DOHH2 (cell line): ENCODE results near the gene OBSCN.

ENCODE experiments used
- H3F3A ChIP-seq: fragments of 200-600 bp; sonication (generic), shearing (Covaris generic); 2 replicates; pipeline ENCODE4 v1.6.0; 2016; ENCODE audit warnings: antibody characterized with exemption, mild to moderate bottlenecking; ENCODE audit not compliant: control insufficient read depth, insufficient read depth
- H3K27ac ChIP-seq: fragments of 200-600 bp; sonication (generic); 2 replicates; pipeline ENCODE4 v1.5.1; 2014; ENCODE audit warnings: low read depth, mild to moderate bottlenecking, low read length, moderate library complexity
- H3K27me3 ChIP-seq: fragments of 200-600 bp; sonication (generic); 2 replicates; pipeline ENCODE4 v1.6.1; 2014; ENCODE audit warnings: mild to moderate bottlenecking, low read length, mixed read lengths; ENCODE audit not compliant: control insufficient read depth
- H3K36me3 ChIP-seq: fragments of 200-600 bp; sonication (generic); 2 replicates; pipeline ENCODE4 v1.6.1; 2014; ENCODE audit warnings: mild to moderate bottlenecking, low read length, moderate library complexity, mixed read lengths; ENCODE audit not compliant: control insufficient read depth
- H3K4me1 ChIP-seq: fragments of 200-600 bp; sonication (generic); 2 replicates; pipeline ENCODE4 v1.6.1; 2014; ENCODE audit warnings: mild to moderate bottlenecking, low read length, mixed read lengths; ENCODE audit not compliant: control insufficient read depth
- H3K4me2 ChIP-seq: fragments of 200-600 bp; sonication (generic); 2 replicates; pipeline ENCODE4 v1.6.0; 2014; ENCODE audit warnings: mild to moderate bottlenecking, low read length, moderate library complexity
- H3K4me3 ChIP-seq: fragments of 200-600 bp; sonication (generic); 2 replicates; pipeline ENCODE4 v1.5.1; 2014; ENCODE audit warnings: mild to moderate bottlenecking, low read length, mixed read lengths
- H3K79me2 ChIP-seq: fragments of 200-600 bp; sonication (generic); 2 replicates; pipeline ENCODE4 v1.6.1; 2014; ENCODE audit warnings: mild to moderate bottlenecking, low read length, mixed read lengths; ENCODE audit not compliant: control insufficient read depth
- H3K9me2 ChIP-seq: fragments of 200-600 bp; sonication (generic); replicated peaks from 2 replicates; pipeline ENCODE4 v1.6.1; 2014; ENCODE audit warnings: mild to moderate bottlenecking, low read length, mixed read lengths; ENCODE audit not compliant: control insufficient read depth
- H3K9me3 ChIP-seq: fragments of 200-600 bp; sonication (generic); 2 replicates; pipeline ENCODE4 v1.6.1; 2014; ENCODE audit warnings: antibody characterized with exemption, low read length, mixed read lengths; ENCODE audit not compliant: control insufficient read depth, insufficient read depth
- H4K20me1 ChIP-seq: fragments of 200-600 bp; sonication (generic); 2 replicates; pipeline ENCODE4 v1.6.0; 2014; ENCODE audit warnings: low read depth, mild to moderate bottlenecking, antibody characterized with exemption, low read length, moderate library complexity; ENCODE audit not compliant: control insufficient read depth, insufficient read depth
- EZH2phosphoT487 ChIP-seq: fragments of 200-600 bp; sonication (generic); IDR thresholded peaks from 2 replicates; pipeline ENCODE4 v1.6.1; 2017; ENCODE audit warnings: borderline replicate concordance, mild to moderate bottlenecking, antibody characterized with exemption, low read length, moderate library complexity, mixed read lengths
- TF ChIP-seq, protein P1 (sequence below): fragments of 200-600 bp; sonication (generic); IDR thresholded peaks from one replicate; pipeline ENCODE4 v1.5.1; 2014; ENCODE audit warnings: antibody characterized with exemption, mild to moderate bottlenecking, low read depth, low read length; ENCODE audit not compliant: poor library complexity, severe bottlenecking

OBSCN gene

DNA sequence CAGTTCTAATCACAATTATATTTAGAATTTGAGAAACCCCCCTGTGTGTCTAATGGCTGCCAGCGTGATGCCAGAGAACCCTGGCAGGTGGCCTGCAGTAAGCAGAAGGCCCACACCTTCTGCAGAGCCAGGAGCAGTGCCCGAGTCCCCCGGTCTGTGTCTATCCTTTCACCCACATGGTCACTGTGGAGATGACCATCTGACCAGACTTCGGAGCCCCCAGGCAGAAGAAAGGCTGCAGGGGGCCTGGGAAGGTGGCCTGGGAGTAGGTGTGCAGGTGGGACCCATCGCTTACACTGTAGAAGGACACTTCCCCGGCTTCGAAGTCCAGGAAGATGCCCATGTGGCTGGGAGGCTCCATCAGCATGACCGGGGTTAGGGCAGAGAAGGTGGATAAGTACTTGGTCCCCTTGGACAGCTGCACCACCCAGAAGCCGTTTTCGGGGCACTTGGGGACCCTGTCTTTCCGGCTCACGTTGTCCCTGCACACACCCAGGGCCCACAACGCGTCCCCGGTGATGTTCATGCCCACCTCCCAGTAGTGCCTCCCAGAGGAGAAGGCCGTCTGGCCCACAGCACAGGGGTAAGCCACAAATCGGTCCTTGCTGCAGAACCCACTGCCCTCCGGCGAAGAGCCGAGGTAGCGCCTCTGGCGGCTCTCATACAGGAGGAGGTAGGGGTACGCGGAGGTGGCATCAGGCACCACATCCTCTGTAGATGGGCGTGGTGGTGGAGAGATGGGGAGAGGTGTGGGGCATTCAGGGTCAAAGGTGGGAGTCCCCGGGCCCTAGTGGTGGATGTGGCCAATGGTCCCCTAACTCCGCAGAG is 200.4 kb downstream of the OBSCN start:
- no peaks in the 10 kb centered on the region for H3K9me2 ChIP-seq
- no peaks in the 10 kb centered on the region for H3K27me3 ChIP-seq
- peaks cover 46% of the 10 kb centered on the region for H3K79me2 ChIP-seq
- H3K27ac ChIP-seq, result no peak overlapping the region
- peaks cover 26% of the 10 kb centered on the region for H3K4me1 ChIP-seq
- peaks cover 19% of the 10 kb centered on the region for H4K20me1 ChIP-seq
- peaks cover 29% of the 10 kb centered on the region for H3K36me3 ChIP-seq
- peak overlapping the region; percentile 81 for H3K4me2 ChIP-seq
- H3K9me3 ChIP-seq, result no peaks in the 10 kb centered on the region
- H3K4me3 ChIP-seq, result peak overlapping the region; percentile 87; the same call in 1 of the 2 replicates
- no peaks in the 10 kb centered on the region for H3F3A ChIP-seq
- TF ChIP-seq, protein P1, sequence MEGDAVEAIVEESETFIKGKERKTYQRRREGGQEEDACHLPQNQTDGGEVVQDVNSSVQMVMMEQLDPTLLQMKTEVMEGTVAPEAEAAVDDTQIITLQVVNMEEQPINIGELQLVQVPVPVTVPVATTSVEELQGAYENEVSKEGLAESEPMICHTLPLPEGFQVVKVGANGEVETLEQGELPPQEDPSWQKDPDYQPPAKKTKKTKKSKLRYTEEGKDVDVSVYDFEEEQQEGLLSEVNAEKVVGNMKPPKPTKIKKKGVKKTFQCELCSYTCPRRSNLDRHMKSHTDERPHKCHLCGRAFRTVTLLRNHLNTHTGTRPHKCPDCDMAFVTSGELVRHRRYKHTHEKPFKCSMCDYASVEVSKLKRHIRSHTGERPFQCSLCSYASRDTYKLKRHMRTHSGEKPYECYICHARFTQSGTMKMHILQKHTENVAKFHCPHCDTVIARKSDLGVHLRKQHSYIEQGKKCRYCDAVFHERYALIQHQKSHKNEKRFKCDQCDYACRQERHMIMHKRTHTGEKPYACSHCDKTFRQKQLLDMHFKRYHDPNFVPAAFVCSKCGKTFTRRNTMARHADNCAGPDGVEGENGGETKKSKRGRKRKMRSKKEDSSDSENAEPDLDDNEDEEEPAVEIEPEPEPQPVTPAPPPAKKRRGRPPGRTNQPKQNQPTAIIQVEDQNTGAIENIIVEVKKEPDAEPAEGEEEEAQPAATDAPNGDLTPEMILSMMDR, result no peak
- no peak for TF ChIP-seq EZH2phosphoT487

DNA sequence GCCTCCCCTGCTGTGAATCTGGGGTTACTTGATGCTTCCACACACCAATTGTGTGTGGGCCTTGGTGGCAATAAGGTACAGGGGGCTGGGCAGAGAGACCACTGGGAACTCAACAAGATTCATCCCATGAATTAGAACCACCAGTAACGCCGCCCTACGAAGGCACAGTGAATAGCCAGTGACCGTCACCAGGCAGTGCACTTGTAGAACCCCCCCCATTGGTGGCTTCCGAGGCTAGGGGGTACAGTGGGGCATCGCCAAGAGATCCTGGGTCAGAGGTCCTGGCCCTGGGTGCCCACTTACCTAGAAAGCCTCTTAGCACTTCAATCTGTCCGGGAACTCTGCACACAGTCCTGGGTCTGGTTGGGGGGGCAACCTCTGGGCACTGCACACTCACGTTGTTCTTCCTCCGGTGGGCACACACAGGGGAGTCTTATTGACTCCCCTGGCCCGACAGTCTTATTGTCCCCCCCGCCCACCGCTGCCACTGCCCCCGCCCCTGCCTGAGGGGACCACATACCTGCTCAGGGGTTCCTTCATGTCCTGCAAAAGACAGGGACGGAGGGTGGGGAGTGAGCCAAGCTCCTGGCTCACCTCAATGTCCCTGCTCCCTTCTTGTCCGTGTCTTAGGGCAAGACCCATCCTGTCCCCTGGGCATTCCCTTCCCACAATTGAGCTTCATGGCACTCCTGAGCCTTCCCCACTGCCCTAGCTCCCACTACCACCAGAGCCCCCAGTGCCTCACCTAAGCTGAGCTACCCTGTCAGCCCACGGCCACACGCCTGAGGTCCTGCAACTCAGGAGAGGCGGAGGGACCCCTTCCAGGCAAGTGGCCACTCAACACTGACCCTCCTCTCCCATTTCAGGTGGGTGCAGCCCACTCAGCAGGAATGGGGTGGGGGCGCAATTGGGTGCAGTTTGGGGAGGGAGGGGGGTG is 201.3 kb downstream of the OBSCN start:
- Histone ChIP-seq H3K4me3 (no peak overlapping the region), H3K36me3 (peaks cover 21% of the 10 kb centered on the region), H3K9me2 (no peaks in the 10 kb centered on the region), H3K9me3 (no peaks in the 10 kb centered on the region), H3K27me3 (no peaks in the 10 kb centered on the region), H3K4me1 (peaks cover 22% of the 10 kb centered on the region), H3K27ac (no peak overlapping the region), H4K20me1 (peaks cover 15% of the 10 kb centered on the region), H3K4me2 (no peak overlapping the region), H3F3A (no peaks in the 10 kb centered on the region), H3K79me2 (peaks cover 37% of the 10 kb centered on the region)
- no peak for TF ChIP-seq EZH2phosphoT487
- TF ChIP-seq, protein P1, result no peak

DNA sequence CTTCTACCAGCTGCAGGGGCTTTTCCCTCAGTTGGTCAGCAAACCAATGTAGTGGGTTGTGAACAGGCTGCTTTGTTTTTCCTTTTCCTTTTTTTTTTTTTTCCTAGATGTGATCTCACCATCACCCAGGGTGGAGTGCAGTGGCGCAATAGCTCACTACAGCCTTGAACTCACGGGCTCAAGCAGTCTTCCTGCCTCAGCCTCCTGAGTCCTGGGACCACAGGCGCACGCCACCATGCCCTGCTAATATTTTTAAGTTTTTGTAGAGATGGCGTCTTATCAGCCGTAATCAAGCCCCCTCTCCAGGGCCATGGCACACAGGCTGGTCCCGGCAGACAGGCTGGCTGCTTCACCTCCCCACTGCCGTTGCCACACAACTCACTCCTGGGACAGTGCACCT is 202.2 kb downstream of the OBSCN start:
- H3K27me3 ChIP-seq, result no peaks in the 10 kb centered on the region
- no peaks in the 10 kb centered on the region for H3K9me2 ChIP-seq
- peaks cover 12% of the 10 kb centered on the region for H3K36me3 ChIP-seq
- H3F3A ChIP-seq, result no peaks in the 10 kb centered on the region
- no peak overlapping the region for H3K4me2 ChIP-seq
- peaks cover 28% of the 10 kb centered on the region for H3K79me2 ChIP-seq
- H3K27ac ChIP-seq, result no peak overlapping the region
- peaks cover 8% of the 10 kb centered on the region; the same call in 1 of the 2 replicates for H4K20me1 ChIP-seq
- no peak for TF ChIP-seq EZH2phosphoT487
- TF ChIP-seq, protein P1, result no peak
- peaks cover 13% of the 10 kb centered on the region for H3K4me1 ChIP-seq
- H3K4me3 ChIP-seq, result no peak overlapping the region
- H3K9me3 ChIP-seq, result no peaks in the 10 kb centered on the region
